WTC11 (cell line): Measurements from ENCODE around the gene MMP24. TPM values are rescaled to one million over a fixed set of nuclear protein-coding genes. Genes with fewer than 3 reads are reported as not detected.

Experiments used
- FOXK1 ChIP-seq: sonication (generic); formaldehyde crosslinking; IDR thresholded peaks from 2 replicates; pipeline ENCODE4 v1.8.0; 2022; ENCODE audit warnings: mild to moderate bottlenecking, moderate library complexity, missing genetic modification reagents
- GABPB1 ChIP-seq: sonication (generic); formaldehyde crosslinking; IDR thresholded peaks from 2 replicates; pipeline ENCODE4 v1.8.1; 2023; ENCODE audit warnings: mild to moderate bottlenecking, missing genetic modification reagents
- NFYB ChIP-seq: sonication (generic); formaldehyde crosslinking; conservative IDR thresholded peaks from 2 replicates; pipeline ENCODE4 v1.8.0; 2022; ENCODE audit warnings: low read depth, missing genetic modification reagents
- SMAD3 ChIP-seq: sonication (generic); formaldehyde crosslinking; IDR thresholded peaks from 2 replicates; pipeline ENCODE4 v1.8.0; 2022; ENCODE audit warnings: missing genetic modification reagents, mild to moderate bottlenecking, borderline replicate concordance
- TCF7 ChIP-seq: sonication (generic); formaldehyde crosslinking; IDR thresholded peaks from 2 replicates; pipeline ENCODE4 v1.8.0; 2022; ENCODE audit warnings: mild to moderate bottlenecking, low read depth, missing genetic modification reagents, moderate library complexity
- total RNA-seq: library from RNA; stranded (reverse); gene quantifications from 3 replicates; pipeline ENCODE4 v1.2.3, GENCODE V29; 2021
- TF ChIP-seq, protein P1 (sequence below): fragments of 250-450 bp; sonication (Bioruptor Pico); IDR thresholded peaks from 2 replicates; pipeline ENCODE4 v1.9.0; 2021; ENCODE audit warnings: mild to moderate bottlenecking, borderline replicate concordance
- TF ChIP-seq, protein P2 (sequence below): sonication (generic); formaldehyde crosslinking; IDR thresholded peaks from 2 replicates; pipeline ENCODE4 v1.8.1; 2022; ENCODE audit warnings: low read depth, missing genetic modification reagents, borderline replicate concordance
- TF ChIP-seq, protein P3 (sequence below): sonication (generic); formaldehyde crosslinking; IDR thresholded peaks from 2 replicates; pipeline ENCODE4 v1.8.0; 2023; ENCODE audit warnings: mild to moderate bottlenecking, missing genetic modification reagents
- TF ChIP-seq, protein P4 (sequence below): sonication (generic); formaldehyde crosslinking; IDR thresholded peaks from 2 replicates; pipeline ENCODE4 v1.8.0; 2022; ENCODE audit warnings: mild to moderate bottlenecking, missing genetic modification reagents
- TF ChIP-seq, protein P5 (sequence below): sonication (generic); formaldehyde crosslinking; IDR thresholded peaks from 2 replicates; pipeline ENCODE4 v1.8.1; 2023; ENCODE audit warnings: mild to moderate bottlenecking, missing genetic modification reagents

MMP24 gene
- total RNA-seq, 1 experiment from 2014 or later: 16.8 TPM

DNA sequence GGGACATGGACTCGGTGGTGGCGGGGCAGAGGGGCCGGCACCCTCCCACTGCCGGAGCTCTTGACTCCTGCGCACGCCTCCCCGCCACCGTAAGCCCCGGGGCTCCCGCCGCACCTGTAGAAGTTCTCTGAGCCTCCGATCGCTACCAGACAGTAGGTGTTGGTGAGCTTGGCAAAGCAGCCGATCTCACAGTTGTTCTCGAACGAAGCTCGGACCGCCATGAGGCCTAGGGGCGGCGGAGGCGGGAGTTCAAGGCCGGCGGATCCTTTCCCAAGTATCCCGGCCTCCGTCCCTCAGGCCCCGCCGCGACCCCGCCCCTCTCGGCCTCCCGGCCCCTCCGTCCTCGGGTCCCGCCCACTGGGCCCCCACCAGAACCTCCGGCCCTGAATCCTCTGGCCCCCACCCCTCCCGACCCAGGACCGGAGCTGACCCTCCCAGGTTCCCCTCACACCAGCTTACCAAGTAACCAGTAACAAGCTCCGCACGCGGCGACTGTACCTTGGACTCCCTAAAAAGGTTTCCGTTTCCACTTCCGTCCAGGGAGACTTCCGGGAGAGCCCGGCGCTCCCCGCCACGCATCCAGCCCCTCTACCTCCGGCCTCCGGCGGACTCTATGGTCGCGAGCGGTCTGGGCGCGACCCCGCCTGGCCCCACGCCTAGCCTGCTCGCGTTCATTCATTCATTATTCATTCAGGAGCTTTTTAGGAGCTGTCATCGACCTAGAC lies 57.9 kb downstream of the MMP24 start, which contains the start of gene EIF6 (continued):
- TF ChIP-seq, protein P1, sequence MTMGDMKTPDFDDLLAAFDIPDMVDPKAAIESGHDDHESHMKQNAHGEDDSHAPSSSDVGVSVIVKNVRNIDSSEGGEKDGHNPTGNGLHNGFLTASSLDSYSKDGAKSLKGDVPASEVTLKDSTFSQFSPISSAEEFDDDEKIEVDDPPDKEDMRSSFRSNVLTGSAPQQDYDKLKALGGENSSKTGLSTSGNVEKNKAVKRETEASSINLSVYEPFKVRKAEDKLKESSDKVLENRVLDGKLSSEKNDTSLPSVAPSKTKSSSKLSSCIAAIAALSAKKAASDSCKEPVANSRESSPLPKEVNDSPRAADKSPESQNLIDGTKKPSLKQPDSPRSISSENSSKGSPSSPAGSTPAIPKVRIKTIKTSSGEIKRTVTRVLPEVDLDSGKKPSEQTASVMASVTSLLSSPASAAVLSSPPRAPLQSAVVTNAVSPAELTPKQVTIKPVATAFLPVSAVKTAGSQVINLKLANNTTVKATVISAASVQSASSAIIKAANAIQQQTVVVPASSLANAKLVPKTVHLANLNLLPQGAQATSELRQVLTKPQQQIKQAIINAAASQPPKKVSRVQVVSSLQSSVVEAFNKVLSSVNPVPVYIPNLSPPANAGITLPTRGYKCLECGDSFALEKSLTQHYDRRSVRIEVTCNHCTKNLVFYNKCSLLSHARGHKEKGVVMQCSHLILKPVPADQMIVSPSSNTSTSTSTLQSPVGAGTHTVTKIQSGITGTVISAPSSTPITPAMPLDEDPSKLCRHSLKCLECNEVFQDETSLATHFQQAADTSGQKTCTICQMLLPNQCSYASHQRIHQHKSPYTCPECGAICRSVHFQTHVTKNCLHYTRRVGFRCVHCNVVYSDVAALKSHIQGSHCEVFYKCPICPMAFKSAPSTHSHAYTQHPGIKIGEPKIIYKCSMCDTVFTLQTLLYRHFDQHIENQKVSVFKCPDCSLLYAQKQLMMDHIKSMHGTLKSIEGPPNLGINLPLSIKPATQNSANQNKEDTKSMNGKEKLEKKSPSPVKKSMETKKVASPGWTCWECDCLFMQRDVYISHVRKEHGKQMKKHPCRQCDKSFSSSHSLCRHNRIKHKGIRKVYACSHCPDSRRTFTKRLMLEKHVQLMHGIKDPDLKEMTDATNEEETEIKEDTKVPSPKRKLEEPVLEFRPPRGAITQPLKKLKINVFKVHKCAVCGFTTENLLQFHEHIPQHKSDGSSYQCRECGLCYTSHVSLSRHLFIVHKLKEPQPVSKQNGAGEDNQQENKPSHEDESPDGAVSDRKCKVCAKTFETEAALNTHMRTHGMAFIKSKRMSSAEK (CRISPR knock-in tag): no peak
- TF ChIP-seq, protein P2, sequence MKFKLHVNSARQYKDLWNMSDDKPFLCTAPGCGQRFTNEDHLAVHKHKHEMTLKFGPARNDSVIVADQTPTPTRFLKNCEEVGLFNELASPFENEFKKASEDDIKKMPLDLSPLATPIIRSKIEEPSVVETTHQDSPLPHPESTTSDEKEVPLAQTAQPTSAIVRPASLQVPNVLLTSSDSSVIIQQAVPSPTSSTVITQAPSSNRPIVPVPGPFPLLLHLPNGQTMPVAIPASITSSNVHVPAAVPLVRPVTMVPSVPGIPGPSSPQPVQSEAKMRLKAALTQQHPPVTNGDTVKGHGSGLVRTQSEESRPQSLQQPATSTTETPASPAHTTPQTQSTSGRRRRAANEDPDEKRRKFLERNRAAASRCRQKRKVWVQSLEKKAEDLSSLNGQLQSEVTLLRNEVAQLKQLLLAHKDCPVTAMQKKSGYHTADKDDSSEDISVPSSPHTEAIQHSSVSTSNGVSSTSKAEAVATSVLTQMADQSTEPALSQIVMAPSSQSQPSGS (CRISPR knock-in tag): no peak
- TF ChIP-seq SMAD3 (CRISPR knock-in tag) (0 out of 2 replicates have a peak, but pooled peaks have one; percentile 21), NFYB (CRISPR knock-in tag) (0 out of 2 replicates have a peak, but pooled peaks have one; percentile 16), FOXK1 (CRISPR knock-in tag) (no peak; the same call in 1 of the 2 replicates), TCF7 (CRISPR knock-in tag) (no peak), GABPB1 (CRISPR knock-in tag) (peak; percentile 45; the same call in 1 of the 2 replicates)
- TF ChIP-seq, protein P3, sequence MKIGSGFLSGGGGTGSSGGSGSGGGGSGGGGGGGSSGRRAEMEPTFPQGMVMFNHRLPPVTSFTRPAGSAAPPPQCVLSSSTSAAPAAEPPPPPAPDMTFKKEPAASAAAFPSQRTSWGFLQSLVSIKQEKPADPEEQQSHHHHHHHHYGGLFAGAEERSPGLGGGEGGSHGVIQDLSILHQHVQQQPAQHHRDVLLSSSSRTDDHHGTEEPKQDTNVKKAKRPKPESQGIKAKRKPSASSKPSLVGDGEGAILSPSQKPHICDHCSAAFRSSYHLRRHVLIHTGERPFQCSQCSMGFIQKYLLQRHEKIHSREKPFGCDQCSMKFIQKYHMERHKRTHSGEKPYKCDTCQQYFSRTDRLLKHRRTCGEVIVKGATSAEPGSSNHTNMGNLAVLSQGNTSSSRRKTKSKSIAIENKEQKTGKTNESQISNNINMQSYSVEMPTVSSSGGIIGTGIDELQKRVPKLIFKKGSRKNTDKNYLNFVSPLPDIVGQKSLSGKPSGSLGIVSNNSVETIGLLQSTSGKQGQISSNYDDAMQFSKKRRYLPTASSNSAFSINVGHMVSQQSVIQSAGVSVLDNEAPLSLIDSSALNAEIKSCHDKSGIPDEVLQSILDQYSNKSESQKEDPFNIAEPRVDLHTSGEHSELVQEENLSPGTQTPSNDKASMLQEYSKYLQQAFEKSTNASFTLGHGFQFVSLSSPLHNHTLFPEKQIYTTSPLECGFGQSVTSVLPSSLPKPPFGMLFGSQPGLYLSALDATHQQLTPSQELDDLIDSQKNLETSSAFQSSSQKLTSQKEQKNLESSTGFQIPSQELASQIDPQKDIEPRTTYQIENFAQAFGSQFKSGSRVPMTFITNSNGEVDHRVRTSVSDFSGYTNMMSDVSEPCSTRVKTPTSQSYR (CRISPR knock-in tag): no peak
- TF ChIP-seq, protein P4, sequence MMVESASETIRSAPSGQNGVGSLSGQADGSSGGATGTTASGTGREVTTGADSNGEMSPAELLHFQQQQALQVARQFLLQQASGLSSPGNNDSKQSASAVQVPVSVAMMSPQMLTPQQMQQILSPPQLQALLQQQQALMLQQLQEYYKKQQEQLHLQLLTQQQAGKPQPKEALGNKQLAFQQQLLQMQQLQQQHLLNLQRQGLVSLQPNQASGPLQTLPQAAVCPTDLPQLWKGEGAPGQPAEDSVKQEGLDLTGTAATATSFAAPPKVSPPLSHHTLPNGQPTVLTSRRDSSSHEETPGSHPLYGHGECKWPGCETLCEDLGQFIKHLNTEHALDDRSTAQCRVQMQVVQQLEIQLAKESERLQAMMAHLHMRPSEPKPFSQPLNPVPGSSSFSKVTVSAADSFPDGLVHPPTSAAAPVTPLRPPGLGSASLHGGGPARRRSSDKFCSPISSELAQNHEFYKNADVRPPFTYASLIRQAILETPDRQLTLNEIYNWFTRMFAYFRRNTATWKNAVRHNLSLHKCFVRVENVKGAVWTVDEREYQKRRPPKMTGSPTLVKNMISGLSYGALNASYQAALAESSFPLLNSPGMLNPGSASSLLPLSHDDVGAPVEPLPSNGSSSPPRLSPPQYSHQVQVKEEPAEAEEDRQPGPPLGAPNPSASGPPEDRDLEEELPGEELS (CRISPR knock-in tag): peak; percentile 60; the same call in 1 of the 2 replicates
- TF ChIP-seq, protein P5, sequence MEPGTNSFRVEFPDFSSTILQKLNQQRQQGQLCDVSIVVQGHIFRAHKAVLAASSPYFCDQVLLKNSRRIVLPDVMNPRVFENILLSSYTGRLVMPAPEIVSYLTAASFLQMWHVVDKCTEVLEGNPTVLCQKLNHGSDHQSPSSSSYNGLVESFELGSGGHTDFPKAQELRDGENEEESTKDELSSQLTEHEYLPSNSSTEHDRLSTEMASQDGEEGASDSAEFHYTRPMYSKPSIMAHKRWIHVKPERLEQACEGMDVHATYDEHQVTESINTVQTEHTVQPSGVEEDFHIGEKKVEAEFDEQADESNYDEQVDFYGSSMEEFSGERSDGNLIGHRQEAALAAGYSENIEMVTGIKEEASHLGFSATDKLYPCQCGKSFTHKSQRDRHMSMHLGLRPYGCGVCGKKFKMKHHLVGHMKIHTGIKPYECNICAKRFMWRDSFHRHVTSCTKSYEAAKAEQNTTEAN (CRISPR knock-in tag): no peak
- TF ChIP-seq, all 79 proteins: peak for 11
